Endometrium (tissue), 2 donors: ENCODE results near the gene KCP.
"Not testable (repeated sequence)": the region's sequence is repeated elsewhere in the genome, so short reads cannot be mapped to it uniquely, and the experiment has no call there.

ENCODE experiments used
- FAIRE-seq: peaks from 2 replicates; lab custom pipeline; 2012; peaks lifted over from hg19 to GRCh38; lab: Jason Lieb, UNC
- donor health status: control.
- donor health status: control.

Gene KCP

DNA sequence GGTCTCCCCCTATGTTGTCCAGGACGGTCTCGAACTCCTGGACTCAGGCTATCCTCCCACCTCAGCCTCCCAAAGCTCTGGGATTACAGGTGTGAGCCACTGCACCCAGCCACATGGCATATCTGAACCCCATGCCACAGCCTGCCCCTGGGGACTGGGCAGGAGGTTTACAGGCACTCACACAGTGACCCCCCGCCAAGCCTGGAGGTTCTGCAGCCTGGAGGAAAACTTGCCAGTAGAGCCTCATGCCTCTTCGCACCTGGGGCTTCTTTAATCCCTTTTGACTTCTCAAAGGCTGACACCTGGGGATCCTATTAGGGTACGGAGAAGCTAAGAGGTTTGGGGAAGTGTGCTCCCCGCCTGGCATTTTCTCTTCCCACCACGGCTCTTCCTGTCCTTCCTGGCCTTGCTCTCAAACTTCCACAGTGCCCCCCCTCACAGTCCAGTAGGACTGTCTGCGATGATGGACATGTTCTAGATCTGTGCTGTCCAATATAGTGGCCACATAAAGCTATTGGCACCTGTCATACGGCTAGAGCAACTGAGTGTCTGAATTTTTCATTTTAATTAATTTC is 11.4 kb upstream of the KCP start:
- no peak for FAIRE-seq

GRCh38 chr7:128920913-128921582 is 10.5 kb upstream of the KCP start:
- no peak for FAIRE-seq

DNA sequence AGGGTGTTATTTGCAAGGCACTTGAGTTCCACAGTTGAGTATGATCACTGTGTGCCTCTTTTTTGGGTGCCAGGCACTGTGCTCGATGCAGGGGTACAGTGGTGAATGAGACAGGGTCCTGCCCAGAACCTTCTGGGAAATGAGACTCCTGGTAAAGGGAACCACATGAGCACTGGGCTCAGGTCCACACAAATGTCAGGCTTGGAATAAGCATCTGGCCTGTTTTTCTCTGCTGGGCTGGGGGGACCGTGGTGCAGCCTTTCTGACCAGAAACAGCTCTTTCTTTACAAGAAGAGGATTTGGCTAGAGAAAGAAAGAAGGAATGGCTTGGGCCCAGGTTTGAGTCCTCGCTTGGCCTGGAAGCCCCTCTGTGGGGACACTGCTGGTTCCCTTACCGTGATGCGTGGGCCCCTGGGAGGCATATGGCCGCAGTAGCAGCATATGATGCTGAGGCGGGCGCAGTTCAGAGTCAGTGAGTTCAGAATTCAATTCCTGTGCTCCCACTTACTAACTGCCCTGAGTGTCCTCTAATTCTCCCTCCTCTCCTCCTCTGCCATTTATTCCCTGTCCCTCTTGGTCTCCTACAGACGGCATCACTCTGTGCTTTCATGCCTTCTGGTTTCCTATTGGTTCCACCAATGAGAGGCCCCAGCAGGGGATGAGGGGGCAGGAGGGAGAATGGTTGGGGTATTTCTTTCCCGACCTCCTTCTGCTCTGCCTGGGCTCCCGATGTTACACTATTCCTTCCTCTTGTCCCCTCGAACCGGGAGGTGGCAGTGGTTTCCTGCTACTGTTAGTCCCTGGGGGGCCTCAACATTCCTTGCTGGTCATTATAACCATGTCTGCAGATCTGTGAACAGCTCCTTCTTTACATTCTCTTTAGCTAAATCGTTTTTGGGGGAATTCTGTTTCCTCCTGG is 9.6 kb upstream of the KCP start:
- no peak for FAIRE-seq

DNA sequence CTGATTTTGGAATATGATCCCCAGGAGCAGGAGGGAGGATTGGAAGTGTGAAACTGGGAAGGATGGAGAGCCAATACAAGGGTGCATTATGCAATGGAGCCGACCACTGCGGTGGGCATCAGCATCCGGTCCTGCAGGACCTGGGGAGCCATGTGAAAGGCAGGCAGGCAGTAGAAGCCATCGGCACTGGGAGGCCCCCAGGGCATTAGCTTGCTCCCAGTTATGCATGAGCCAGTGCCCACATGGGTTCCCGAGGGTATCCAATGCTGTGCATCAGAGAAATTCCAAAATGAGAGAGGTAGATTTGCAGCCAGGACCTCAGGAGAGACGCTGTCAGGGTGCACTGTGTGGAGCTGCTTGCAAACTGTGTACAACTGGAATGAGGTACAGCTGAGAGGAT is 8.7 kb upstream of the KCP start:
- FAIRE-seq, result no peak

GRCh38 chr7:128918016-128918665 is 7.6 kb upstream of the KCP start:
- FAIRE-seq, result no peak

DNA sequence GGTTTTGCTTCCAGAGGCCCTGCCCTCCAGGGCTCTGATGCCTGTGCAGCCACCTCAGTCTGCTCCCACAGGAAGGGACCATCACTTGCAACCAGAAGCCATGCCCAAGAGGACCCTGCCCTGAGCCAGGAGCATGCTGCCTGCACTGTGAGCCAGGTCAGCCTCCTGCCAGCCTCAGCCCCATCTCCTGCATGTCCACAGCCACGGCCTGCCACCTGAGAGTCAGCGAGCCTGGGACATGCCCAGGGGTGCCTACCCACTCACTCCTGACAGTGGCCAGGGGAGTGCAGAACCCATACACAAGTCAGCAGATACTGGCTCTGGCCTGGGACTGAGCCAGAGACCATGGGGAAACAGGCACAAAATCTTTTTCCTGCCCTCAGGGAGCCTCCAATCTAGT is 6.6 kb upstream of the KCP start:
- FAIRE-seq, result no peak

GRCh38 chr7:128916643-128916915 is 6.1 kb upstream of the KCP start:
- FAIRE-seq, result no peak

DNA sequence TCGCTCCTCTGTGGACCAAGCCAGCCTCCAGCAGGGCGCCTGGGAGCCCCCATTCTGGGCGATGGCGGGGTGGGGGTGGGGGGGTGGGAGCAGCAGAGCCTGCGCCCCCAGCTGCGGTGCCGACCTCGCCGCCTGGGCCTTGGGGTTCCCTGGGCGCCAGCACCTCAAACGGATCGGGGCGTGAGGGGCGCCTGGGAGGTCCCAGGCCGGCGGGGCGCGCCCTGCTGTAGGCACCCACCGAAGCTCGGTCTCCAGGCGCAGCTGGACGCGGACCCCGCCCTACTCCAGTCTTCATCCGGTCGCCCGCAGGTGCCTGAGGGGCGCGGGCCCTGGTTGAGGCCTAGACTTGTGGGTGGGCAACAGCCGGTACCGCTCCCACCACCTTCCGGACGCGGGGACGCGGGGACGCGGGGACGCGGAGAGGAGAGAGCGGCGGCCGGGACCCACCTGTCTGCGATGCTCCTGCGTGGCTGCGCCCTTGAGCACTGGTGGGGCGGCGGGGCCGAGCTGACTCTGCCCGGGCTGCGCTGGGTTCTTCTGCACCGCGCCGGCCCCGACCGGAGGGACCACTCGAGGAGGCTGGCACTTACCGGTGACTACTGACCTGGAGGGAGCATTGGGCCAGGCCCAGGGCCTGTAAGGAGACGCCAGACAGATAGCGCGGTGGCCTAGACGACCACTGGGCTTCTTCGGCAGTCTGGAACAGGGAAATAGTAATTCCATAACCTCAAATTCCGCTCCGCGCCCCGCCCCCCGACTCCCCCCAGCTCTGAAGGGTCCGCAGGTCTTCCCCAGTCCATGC is 5.5 kb upstream of the KCP start:
- FAIRE-seq, result no peak

- FAIRE-seq, result no peak
Observed at GRCh38 chr7:128915271-128915819, 4.8 kb upstream of the KCP start.

- FAIRE-seq, result no peak
Observed at GRCh38 chr7:128914566-128915151, 4.2 kb upstream of the KCP start.

GRCh38 chr7:128913870-128914565 is 3.5 kb upstream of the KCP start:
- no peak for FAIRE-seq

GRCh38 chr7:128912709-128913495 is 2.4 kb upstream of the KCP start:
- not testable (repeated sequence) for FAIRE-seq

DNA sequence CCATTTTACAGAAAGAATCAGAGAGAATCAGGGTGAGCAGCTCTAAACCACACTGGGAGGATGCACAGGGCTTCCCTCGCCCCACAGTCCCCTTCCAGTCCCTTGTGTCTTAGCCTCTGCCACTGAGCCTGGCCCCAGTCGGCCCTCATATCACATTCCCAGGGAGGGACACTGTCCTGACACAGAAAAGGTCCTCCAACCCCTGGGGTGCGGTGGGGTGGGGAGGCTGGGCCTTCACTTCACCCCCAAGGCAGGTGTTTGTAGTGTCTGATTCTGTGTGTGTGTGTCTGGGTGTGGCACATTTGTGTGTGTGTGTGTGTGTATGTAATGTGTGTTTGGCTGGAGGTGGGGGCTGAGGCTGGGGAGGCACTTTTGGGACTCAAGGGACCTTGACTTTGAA is 1.8 kb upstream of the KCP start:
- no peak for FAIRE-seq

DNA sequence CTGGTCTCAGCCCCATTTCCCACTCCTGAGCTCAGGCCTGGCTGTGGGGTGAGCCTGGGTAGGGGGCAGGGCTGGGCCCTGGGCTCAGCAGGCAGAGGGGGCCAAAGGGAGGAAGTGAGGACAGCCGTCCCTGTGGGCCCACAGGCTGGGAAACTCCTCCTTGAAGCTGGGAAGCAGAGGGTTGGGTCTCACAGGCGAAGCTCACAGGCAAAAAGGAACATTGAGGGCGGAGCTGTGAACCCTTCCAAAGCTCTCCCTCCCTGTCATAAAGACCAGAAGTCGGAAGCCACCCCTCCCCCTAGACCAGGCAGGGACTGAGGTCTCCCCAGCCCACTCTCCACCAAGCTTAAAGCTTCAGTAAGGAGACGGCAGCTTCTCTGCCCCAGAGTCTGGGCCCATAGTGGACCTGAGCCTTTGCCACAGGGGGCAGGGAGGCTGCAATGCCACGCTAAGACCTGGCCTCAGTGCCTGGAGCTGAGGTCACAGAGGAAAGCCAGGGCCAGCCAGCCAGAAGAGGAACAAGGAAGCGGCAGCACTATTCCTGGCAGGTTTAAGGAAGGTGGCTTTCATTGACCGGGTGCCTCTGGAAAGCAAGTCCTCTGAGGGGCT is 1.0 kb upstream of the KCP start:
- no peak for FAIRE-seq

GRCh38 chr7:128909625-128910568 is 612 bp downstream of the KCP start:
- FAIRE-seq, result no peak

- FAIRE-seq, result no peak
Observed at GRCh38 chr7:128908750-128909624, 1.5 kb downstream of the KCP start.
